SK-N-SH (cell line): ENCODE results near the gene AGAP1. TPM values are rescaled to one million over a fixed set of nuclear protein-coding genes. Genes with fewer than 3 reads are reported as not detected.

Experiments used
- CTCF ChIA-PET: fragments of 300-600, 350-600 bp; formaldehyde crosslinking; extraction: SDS; loops from one replicate; lab custom pipeline; 2021; lab: Yijun Ruan, JAX
- POLR2A ChIA-PET: fragments of 350-600 bp; sonication (Branson Sonifier 250); formaldehyde crosslinking; extraction: SDS; loops from one replicate; lab custom pipeline; 2020; ENCODE audit warnings: antibody characterized with exemption, inconsistent platforms; lab: Yijun Ruan, JAX
- DNase-seq: peaks from one replicate; pipeline ENCODE4 v3.0.0; 2012
- H2AFZ ChIP-seq: fragments of 200-600 bp; sonication (generic); 2 replicates; pipeline ENCODE4 v1.8.1; 2016; ENCODE audit warnings: antibody characterized with exemption, mild to moderate bottlenecking, low read depth
- H3F3A ChIP-seq: fragments of 200-600 bp; sonication (generic); replicated peaks from 2 replicates; pipeline ENCODE3; 2016; ENCODE audit warnings: antibody characterized with exemption, mild to moderate bottlenecking; ENCODE audit not compliant: insufficient read depth
- H3K27ac ChIP-seq, 2 experiments: fragments of 200-500 bp in 1 of 2; fragments of 200-600 bp in 1 of 2; sonication (Bioruptor generic) in 1 of 2; sonication (generic), shearing (Covaris generic) in 1 of 2; 2 replicates each; pipeline versions ENCODE4 v1.5.1 to v1.6.1; 2014 to 2016; ENCODE audit warnings: low read depth in 2 of 2, inconsistent platforms in 1 of 2, low read length in 1 of 2, mild to moderate bottlenecking in 1 of 2, mixed read lengths in 1 of 2
- H3K27me3 ChIP-seq: fragments of 200-600 bp; sonication (generic), shearing (Covaris generic); 2 replicates; pipeline ENCODE4 v1.6.1; 2016; ENCODE audit warnings: mixed run types; ENCODE audit not compliant: insufficient read depth
- H3K36me3 ChIP-seq, 2 experiments: fragments of 200-500 bp in 1 of 2; fragments of 200-600 bp in 1 of 2; sonication (Bioruptor generic) in 1 of 2; sonication (generic) in 1 of 2; replicated peaks in 1 of 2; 2 replicates each; pipeline versions ENCODE3 to v1.5.1; 2014 to 2016; ENCODE audit warnings: low read length in 1 of 2, mild to moderate bottlenecking in 1 of 2; ENCODE audit not compliant: insufficient read depth in 2 of 2, control insufficient read depth in 1 of 2
- H3K4me1 ChIP-seq, 2 experiments: fragments of 200-500 bp in 1 of 2; fragments of 200-600 bp in 1 of 2; sonication (Bioruptor generic) in 1 of 2; sonication (generic), shearing (Covaris generic) in 1 of 2; 2 replicates each; pipeline versions ENCODE4 v1.5.1 to v1.6.1; 2014 to 2016; ENCODE audit warnings: low read depth in 1 of 2, low read length in 1 of 2, mixed run types in 1 of 2; ENCODE audit not compliant: insufficient read depth in 2 of 2, control insufficient read depth in 1 of 2
- H3K4me2 ChIP-seq: fragments of 200-600 bp; sonication (generic), shearing (Covaris generic); 2 replicates; pipeline ENCODE4 v1.6.1; 2017; ENCODE audit warnings: mixed run types
- H3K4me3 ChIP-seq, 2 experiments: fragments of 200-500 bp in 1 of 2; fragments of 200-600 bp in 1 of 2; sonication (Bioruptor generic) in 1 of 2; sonication (generic), shearing (Covaris generic) in 1 of 2; 2 replicates each; pipeline versions ENCODE4 v1.5.1 to v1.8.1; 2014 to 2016; ENCODE audit warnings: low read depth in 2 of 2, inconsistent platforms in 1 of 2, low read length in 1 of 2, mild to moderate bottlenecking in 1 of 2, mixed read lengths in 1 of 2, moderate library complexity in 1 of 2
- H3K79me2 ChIP-seq: fragments of 200-600 bp; sonication (generic); 2 replicates; pipeline ENCODE4 v1.8.1; 2017; ENCODE audit warnings: mild to moderate bottlenecking; ENCODE audit not compliant: insufficient read depth
- H3K9ac ChIP-seq: fragments of 200-600 bp; sonication (generic); 2 replicates; pipeline ENCODE4 v1.6.1; 2017; ENCODE audit warnings: mixed run types
- H3K9me2 ChIP-seq: fragments of 200-600 bp; sonication (generic); 2 replicates; pipeline ENCODE4 v1.6.1; 2017; ENCODE audit warnings: mixed run types
- H3K9me3 ChIP-seq: fragments of 200-600 bp; sonication (generic); 2 replicates; pipeline ENCODE4 v1.6.1; 2017; ENCODE audit warnings: mixed run types, mild to moderate bottlenecking, moderate library complexity
- H4K20me1 ChIP-seq: fragments of 200-600 bp; sonication (generic); 2 replicates; pipeline ENCODE4 v1.6.1; 2017; ENCODE audit warnings: mild to moderate bottlenecking, mixed run types; ENCODE audit not compliant: insufficient read depth
- CHD2 ChIP-seq: fragments of 150-350 bp; IDR thresholded peaks from 2 replicates; pipeline ENCODE4 v1.6.1; 2018; ENCODE audit warnings: low read length; ENCODE audit not compliant: partially characterized antibody
- EP300 ChIP-seq, 2 experiments: IDR thresholded peaks; 2 replicates each; pipeline versions ENCODE4 v1.4.0 to v1.6.1; 2012; ENCODE audit warnings: borderline replicate concordance in 1 of 2, low read depth in 1 of 2, low read length in 1 of 2
- JUND ChIP-seq: IDR thresholded peaks from 2 replicates; pipeline ENCODE4 v1.4.0; 2012
- MAX ChIP-seq: IDR thresholded peaks from 2 replicates; pipeline ENCODE4 v1.4.0; 2012; ENCODE audit warnings: low read depth
- NRF1 ChIP-seq: IDR thresholded peaks from 2 replicates; pipeline ENCODE4 v1.6.1; 2012; ENCODE audit warnings: low read depth, mild to moderate bottlenecking, low read length
- POLR2AphosphoS5 ChIP-seq: IDR thresholded peaks from 2 replicates; pipeline ENCODE4 v1.6.1; 2012; ENCODE audit warnings: low read depth, low read length
- RAD21 ChIP-seq: IDR thresholded peaks from 2 replicates; pipeline ENCODE4 v1.6.1; 2012; ENCODE audit warnings: mild to moderate bottlenecking, low read length
- RCOR1 ChIP-seq: fragments of 150-350 bp; IDR thresholded peaks from 2 replicates; pipeline ENCODE4 v1.6.1; 2017; ENCODE audit warnings: antibody characterized with exemption, low read length
- REST ChIP-seq: IDR thresholded peaks from 2 replicates; pipeline ENCODE4 v1.6.1; 2012; ENCODE audit warnings: mild to moderate bottlenecking, low read depth, low read length, moderate library complexity
- TAF1 ChIP-seq: IDR thresholded peaks from 2 replicates; pipeline ENCODE4 v1.6.1; 2012; ENCODE audit warnings: low read depth, mild to moderate bottlenecking, low read length, moderate library complexity, borderline replicate concordance
- YY1 ChIP-seq: IDR thresholded peaks from 2 replicates; pipeline ENCODE4 v1.4.0; 2012; ENCODE audit warnings: low read depth, mild to moderate bottlenecking
- WGBS: methylation state at CpG from one replicate; pipeline ENCODE4 v1.1.6; 2017; ENCODE audit warnings: low lambda C conversion rate; 5-methylcytosine and 5-hydroxymethylcytosine counted together
- polyA plus RNA-seq, 3 experiments: library from polyadenylated mRNA; depleted of rRNA; stranded (reverse); fragments of >200 nt; gene quantifications; 2 replicates each; pipeline ENCODE4 v1.2.3, GENCODE V29; 2012
- TF ChIP-seq, protein P1 (sequence below): fragments of 150-350 bp; IDR thresholded peaks from 2 replicates; pipeline ENCODE4 v1.6.1; 2016; ENCODE audit warnings: mild to moderate bottlenecking, low read depth, low read length
- TF ChIP-seq, protein P2 (sequence below): IDR thresholded peaks from 2 replicates; pipeline ENCODE4; 2012
- TF ChIP-seq, protein P3 (sequence below): fragments of 200-600 bp; sonication (generic); IDR thresholded peaks from 2 replicates; pipeline ENCODE4 v1.6.1; 2017; ENCODE audit warnings: antibody characterized with exemption, mild to moderate bottlenecking, moderate library complexity

AGAP1 gene
- polyA plus RNA-seq, 1 of the 3 experiments (the other 2 are of a cell fraction) = 8.8 TPM

GRCh38 chr2:235640926-235641723, 147.3 kb downstream of the AGAP1 start:
- TF ChIP-seq, protein P1, sequence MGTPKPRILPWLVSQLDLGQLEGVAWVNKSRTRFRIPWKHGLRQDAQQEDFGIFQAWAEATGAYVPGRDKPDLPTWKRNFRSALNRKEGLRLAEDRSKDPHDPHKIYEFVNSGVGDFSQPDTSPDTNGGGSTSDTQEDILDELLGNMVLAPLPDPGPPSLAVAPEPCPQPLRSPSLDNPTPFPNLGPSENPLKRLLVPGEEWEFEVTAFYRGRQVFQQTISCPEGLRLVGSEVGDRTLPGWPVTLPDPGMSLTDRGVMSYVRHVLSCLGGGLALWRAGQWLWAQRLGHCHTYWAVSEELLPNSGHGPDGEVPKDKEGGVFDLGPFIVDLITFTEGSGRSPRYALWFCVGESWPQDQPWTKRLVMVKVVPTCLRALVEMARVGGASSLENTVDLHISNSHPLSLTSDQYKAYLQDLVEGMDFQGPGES = no peak
- TF ChIP-seq EP300 (IDR thresholded peaks at IDR 0.05; ENCODE audit: borderline replicate concordance in 1 of 2, low read depth in 1 of 2, low read length in 1 of 2) (no peak), YY1 (no peak), MAX (no peak), POLR2AphosphoS5 (no peak), NRF1 (no peak), RCOR1 (no peak), TAF1 (no peak), CHD2 (no peak), RAD21 (no peak), JUND (no peak), REST (no peak)
- TF ChIP-seq, protein P2, sequence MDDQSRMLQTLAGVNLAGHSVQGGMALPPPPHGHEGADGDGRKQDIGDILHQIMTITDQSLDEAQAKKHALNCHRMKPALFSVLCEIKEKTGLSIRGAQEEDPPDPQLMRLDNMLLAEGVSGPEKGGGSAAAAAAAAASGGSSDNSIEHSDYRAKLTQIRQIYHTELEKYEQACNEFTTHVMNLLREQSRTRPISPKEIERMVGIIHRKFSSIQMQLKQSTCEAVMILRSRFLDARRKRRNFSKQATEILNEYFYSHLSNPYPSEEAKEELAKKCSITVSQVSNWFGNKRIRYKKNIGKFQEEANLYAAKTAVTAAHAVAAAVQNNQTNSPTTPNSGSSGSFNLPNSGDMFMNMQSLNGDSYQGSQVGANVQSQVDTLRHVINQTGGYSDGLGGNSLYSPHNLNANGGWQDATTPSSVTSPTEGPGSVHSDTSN = no peak
- TF ChIP-seq, protein P3, sequence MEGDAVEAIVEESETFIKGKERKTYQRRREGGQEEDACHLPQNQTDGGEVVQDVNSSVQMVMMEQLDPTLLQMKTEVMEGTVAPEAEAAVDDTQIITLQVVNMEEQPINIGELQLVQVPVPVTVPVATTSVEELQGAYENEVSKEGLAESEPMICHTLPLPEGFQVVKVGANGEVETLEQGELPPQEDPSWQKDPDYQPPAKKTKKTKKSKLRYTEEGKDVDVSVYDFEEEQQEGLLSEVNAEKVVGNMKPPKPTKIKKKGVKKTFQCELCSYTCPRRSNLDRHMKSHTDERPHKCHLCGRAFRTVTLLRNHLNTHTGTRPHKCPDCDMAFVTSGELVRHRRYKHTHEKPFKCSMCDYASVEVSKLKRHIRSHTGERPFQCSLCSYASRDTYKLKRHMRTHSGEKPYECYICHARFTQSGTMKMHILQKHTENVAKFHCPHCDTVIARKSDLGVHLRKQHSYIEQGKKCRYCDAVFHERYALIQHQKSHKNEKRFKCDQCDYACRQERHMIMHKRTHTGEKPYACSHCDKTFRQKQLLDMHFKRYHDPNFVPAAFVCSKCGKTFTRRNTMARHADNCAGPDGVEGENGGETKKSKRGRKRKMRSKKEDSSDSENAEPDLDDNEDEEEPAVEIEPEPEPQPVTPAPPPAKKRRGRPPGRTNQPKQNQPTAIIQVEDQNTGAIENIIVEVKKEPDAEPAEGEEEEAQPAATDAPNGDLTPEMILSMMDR = no peak
- TF ChIP-seq, all 33 proteins: peak for 0
- ChIA-PET CTCF (interaction anchor here (1.3 to 3.6 kb wide), 4 partner anchors 10 to 46 kb away, joined by 4 to 19 read pairs (median 7); no protein-coding TSS in a partner anchor), POLR2A (no interaction called here)
- 79% methylated on average over 11 of the region's 11 CpGs for WGBS
- Histone ChIP-seq H3K9me3 (no peaks in the 10 kb centered on the region), H3K9ac (no peak overlapping the region), H3K36me3 (no peaks in the 10 kb centered on the region), H3K27me3 (no peaks in the 10 kb centered on the region), H3K4me3 (no peak overlapping the region), H3K27ac (peak overlapping the region in 1 of 2 experiments; percentile 87; a peak in 3 of 4 replicates), H3K4me2 (no peak overlapping the region), H3K79me2 (peaks cover 5% of the 10 kb centered on the region; the same call in 1 of the 2 replicates), H3F3A (peaks cover 3% of the 10 kb centered on the region), H3K4me1 (peaks cover 16 to 54% of the 10 kb centered on the region in 2 experiments), H4K20me1 (no peaks in the 10 kb centered on the region), H3K9me2 (no peaks in the 10 kb centered on the region), H2AFZ (no peak overlapping the region)
- DNase-seq = no peak
